ENCODE data around the gene IGF1R. TPM values are rescaled to one million over a fixed set of nuclear protein-coding genes. Genes with fewer than 3 reads are reported as not detected.

Gene IGF1R
- total RNA-seq, 1 experiment from 2014 or later, result 125 TPM

GRCh38 chr15:98789020-98789419, 140.7 kb downstream of the IGF1R start:
- ATAC-seq, result no peak
- Mint-ChIP-seq H3K36me3 (no peaks in the 10 kb centered on the region), H3K4me1 (peaks cover 95% of the 10 kb centered on the region), H3K9me3 (no peaks in the 10 kb centered on the region), H3K27me3 (ENCODE audit: low read depth) (no peaks in the 10 kb centered on the region), H3K27ac (no peak overlapping the region; the same call in 1 of the 2 replicates), H3K4me3 (no peak overlapping the region)
- ChIA-PET POLR2A (no interaction called here), CTCF (interaction anchor here (1.0 to 1.1 kb wide), 2 partner anchors 62 to 270 kb away, joined by 3 to 4 read pairs; no protein-coding TSS in a partner anchor)
- no peak for DNase-seq (ENCODE audit: low spot score)
- TF ChIP-seq ELF4 (CRISPR knock-in tag; IDR thresholded peaks at IDR 0.05; ENCODE audit: low read depth) (no peak), NFYB (CRISPR knock-in tag; conservative IDR thresholded peaks at IDR 0.05; ENCODE audit: low read depth) (no peak), ATF1 (CRISPR knock-in tag; IDR thresholded peaks at IDR 0.05) (no peak), CBFB (CRISPR knock-in tag; IDR thresholded peaks at IDR 0.05; ENCODE audit: low read depth) (no peak), IRF1 (CRISPR knock-in tag; IDR thresholded peaks at IDR 0.05) (no peak), ZNF317 (CRISPR knock-in tag; IDR thresholded peaks at IDR 0.05; ENCODE audit: borderline replicate concordance, low read depth) (no peak)

- CTCF ChIA-PET, result interaction anchor here (0.9 to 1.5 kb wide), 6 partner anchors 10 to 92 kb away, joined by 3 to 6 read pairs (median 3); no protein-coding TSS in a partner anchor
Measured at GRCh38 chr15:98790270-98790669, 141.9 kb downstream of the IGF1R start.

GRCh38 chr15:98791046-98791701, 142.8 kb downstream of the IGF1R start:
- DNase-seq (ENCODE audit: low spot score) (no peak), ATAC-seq (no peak)
- Mint-ChIP-seq H3K9me3 (no peaks in the 10 kb centered on the region), H3K27me3 (ENCODE audit: low read depth) (no peaks in the 10 kb centered on the region), H3K36me3 (no peaks in the 10 kb centered on the region), H3K4me1 (peaks cover 97% of the 10 kb centered on the region), H3K27ac (0 out of 2 replicates have a peak overlapping the region, but pooled peaks have one; percentile 1), H3K4me3 (no peak overlapping the region)
- POLR2A ChIA-PET, result interaction anchor here (1.0 kb wide), 1 partner anchor 10 kb away, joined by 3 read pairs; no protein-coding TSS in a partner anchor
- CTCF ChIA-PET, result interaction anchor here (0.5 to 2.0 kb wide), 7 partner anchors 10 to 336 kb away, joined by 3 to 12 read pairs (median 3); no protein-coding TSS in a partner anchor
- no peak for TF ChIP-seq ZMAT4 (CRISPR knock-in tag; IDR thresholded peaks at IDR 0.05)
- no peak for TF ChIP-seq ATF1 (CRISPR knock-in tag; IDR thresholded peaks at IDR 0.05)
- no peak for TF ChIP-seq STAT6 (CRISPR knock-in tag; conservative IDR thresholded peaks at IDR 0.05; ENCODE audit: low read depth)
- no peak for TF ChIP-seq AFF4 (CRISPR knock-in tag; IDR thresholded peaks at IDR 0.05; ENCODE audit: borderline replicate concordance)
- TF ChIP-seq ATF3 (CRISPR knock-in tag; conservative IDR thresholded peaks at IDR 0.05), result no peak
- no peak for TF ChIP-seq ZNF121 (CRISPR knock-in tag; IDR thresholded peaks at IDR 0.05)
- TF ChIP-seq ESRRA (CRISPR knock-in tag; IDR thresholded peaks at IDR 0.05; ENCODE audit: borderline replicate concordance), result no peak
- no peak for TF ChIP-seq TEAD4 (CRISPR knock-in tag; IDR thresholded peaks at IDR 0.05)

More at GRCh38 chr15:98790270-98790669, 141.9 kb downstream of the IGF1R start:
- TF ChIP-seq TCF7 (CRISPR knock-in tag; IDR thresholded peaks at IDR 0.05; ENCODE audit: low read depth) (no peak), GTF2I (CRISPR knock-in tag; conservative IDR thresholded peaks at IDR 0.05) (0 out of 2 replicates have a peak, but pooled peaks have one; percentile 35), ATF6 (CRISPR knock-in tag; IDR thresholded peaks at IDR 0.05) (no peak), OVOL2 (CRISPR knock-in tag; IDR thresholded peaks at IDR 0.05; ENCODE audit: borderline replicate concordance) (no peak), MXD4 (CRISPR knock-in tag; IDR thresholded peaks at IDR 0.05; ENCODE audit: borderline replicate concordance) (no peak), ELF4 (CRISPR knock-in tag; IDR thresholded peaks at IDR 0.05; ENCODE audit: low read depth) (no peak), RORB (CRISPR knock-in tag; IDR thresholded peaks at IDR 0.05) (no peak)
- H3K9me3 Mint-ChIP-seq, result no peaks in the 10 kb centered on the region
- no peaks in the 10 kb centered on the region for H3K36me3 Mint-ChIP-seq
- H3K4me3 Mint-ChIP-seq, result no peak overlapping the region
- no peak for DNase-seq (ENCODE audit: low spot score)
- H3K27me3 Mint-ChIP-seq (ENCODE audit: low read depth), result no peaks in the 10 kb centered on the region
- H3K4me1 Mint-ChIP-seq, result peaks cover 97% of the 10 kb centered on the region
- POLR2A ChIA-PET, result interaction anchor here (0.7 kb wide), 1 partner anchor 141 kb away, joined by 3 read pairs; the partner anchor contains the start of gene IGF1R
- ATAC-seq, result no peak
- H3K27ac Mint-ChIP-seq, result no peak overlapping the region

All from WTC11 (cell line).